GM06990 (cell line): ENCODE data around the gene PM20D1.
"Not testable (repeated sequence)": the region's sequence is repeated elsewhere in the genome, so short reads cannot be mapped to it uniquely, and the experiment has no call there.

Source experiments
- DNase-seq: peaks from one replicate; pipeline ENCODE4 v3.0.0-alpha.2; 2011; ENCODE audit not compliant: insufficient read length; ENCODE audit errors: extremely low read depth
- H3K27me3 ChIP-seq: replicated peaks from 2 replicates; pipeline ENCODE4 v1.6.0; 2011; ENCODE audit warnings: low read length; ENCODE audit not compliant: control insufficient read depth, insufficient read depth
- H3K36me3 ChIP-seq: 2 replicates; pipeline ENCODE4 v1.5.1; 2011; ENCODE audit warnings: low read length; ENCODE audit not compliant: control insufficient read depth, insufficient read depth
- H3K4me3 ChIP-seq: replicated peaks from 2 replicates; pipeline ENCODE4 v1.5.1; 2011; ENCODE audit warnings: low read depth, mild to moderate bottlenecking, control low read depth, low read length
- TF ChIP-seq, protein P1 (sequence below): IDR thresholded peaks from 2 replicates; pipeline ENCODE4 v1.5.1; 2011; ENCODE audit warnings: low read length, control low read depth, mild to moderate bottlenecking, inconsistent platforms; ENCODE audit not compliant: insufficient read depth, poor library complexity, severe bottlenecking

The PM20D1 gene

DNA sequence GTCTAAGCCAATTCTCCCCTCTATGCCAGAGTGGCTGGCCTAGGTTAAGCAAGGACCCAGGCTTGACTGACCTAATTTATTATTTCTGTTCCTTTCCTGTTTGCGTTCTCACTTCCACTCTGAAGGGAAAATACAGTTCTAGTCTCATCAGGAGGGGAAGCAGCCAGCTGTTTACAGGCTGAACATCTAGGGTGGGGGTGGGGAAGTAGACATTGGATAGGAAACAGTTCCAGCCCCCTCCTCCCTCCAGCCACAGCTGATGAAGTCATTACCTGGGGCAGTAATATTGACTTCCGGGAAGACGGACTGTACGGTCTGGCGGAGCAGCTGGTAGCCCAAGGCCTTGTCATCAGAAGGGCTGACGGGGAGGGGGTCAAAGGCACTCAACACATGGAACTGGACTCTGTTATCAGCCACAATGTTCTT, 17.6 kb downstream of the PM20D1 start:
- Histone ChIP-seq H3K27me3 (no peaks in the 10 kb centered on the region; the same call in none of the 2 replicates), H3K36me3 (no peaks in the 10 kb centered on the region), H3K4me3 (no peak overlapping the region)
- TF ChIP-seq, protein P1, sequence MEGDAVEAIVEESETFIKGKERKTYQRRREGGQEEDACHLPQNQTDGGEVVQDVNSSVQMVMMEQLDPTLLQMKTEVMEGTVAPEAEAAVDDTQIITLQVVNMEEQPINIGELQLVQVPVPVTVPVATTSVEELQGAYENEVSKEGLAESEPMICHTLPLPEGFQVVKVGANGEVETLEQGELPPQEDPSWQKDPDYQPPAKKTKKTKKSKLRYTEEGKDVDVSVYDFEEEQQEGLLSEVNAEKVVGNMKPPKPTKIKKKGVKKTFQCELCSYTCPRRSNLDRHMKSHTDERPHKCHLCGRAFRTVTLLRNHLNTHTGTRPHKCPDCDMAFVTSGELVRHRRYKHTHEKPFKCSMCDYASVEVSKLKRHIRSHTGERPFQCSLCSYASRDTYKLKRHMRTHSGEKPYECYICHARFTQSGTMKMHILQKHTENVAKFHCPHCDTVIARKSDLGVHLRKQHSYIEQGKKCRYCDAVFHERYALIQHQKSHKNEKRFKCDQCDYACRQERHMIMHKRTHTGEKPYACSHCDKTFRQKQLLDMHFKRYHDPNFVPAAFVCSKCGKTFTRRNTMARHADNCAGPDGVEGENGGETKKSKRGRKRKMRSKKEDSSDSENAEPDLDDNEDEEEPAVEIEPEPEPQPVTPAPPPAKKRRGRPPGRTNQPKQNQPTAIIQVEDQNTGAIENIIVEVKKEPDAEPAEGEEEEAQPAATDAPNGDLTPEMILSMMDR: no peak
- no peak for DNase-seq

DNA sequence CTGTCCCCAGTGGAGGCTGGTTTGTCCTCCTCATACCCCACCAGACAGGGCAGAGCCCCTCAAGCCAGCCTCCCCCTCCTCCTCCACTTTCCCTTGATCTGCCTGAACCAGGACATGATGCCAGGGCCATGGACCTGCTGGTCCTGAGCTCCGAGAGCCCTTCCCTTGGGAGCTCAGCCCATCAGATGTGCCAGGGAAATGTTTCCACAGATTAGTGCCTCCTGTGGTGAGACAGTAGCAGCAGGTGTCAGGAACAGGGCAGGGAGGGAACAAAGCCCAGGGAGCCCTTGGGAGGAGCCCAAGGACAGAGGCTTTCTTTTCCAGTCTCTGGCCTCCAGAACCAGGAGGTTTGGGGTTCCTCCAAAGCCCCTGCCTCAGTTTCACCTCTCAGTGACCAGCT, 22.3 kb downstream of the PM20D1 start:
- no peak for DNase-seq
- H3K36me3 ChIP-seq: no peaks in the 10 kb centered on the region
- no peaks in the 10 kb centered on the region; the same call in 1 of the 2 replicates for H3K27me3 ChIP-seq
- TF ChIP-seq, protein P1: no peak
- no peak overlapping the region for H3K4me3 ChIP-seq

GRCh38 chr1:205826995-205827394, 22.9 kb downstream of the PM20D1 start:
- no peak for DNase-seq
- no peak overlapping the region for H3K4me3 ChIP-seq
- H3K27me3 ChIP-seq: no peaks in the 10 kb centered on the region; the same call in 1 of the 2 replicates
- H3K36me3 ChIP-seq: no peaks in the 10 kb centered on the region
- TF ChIP-seq, protein P1: no peak

DNA sequence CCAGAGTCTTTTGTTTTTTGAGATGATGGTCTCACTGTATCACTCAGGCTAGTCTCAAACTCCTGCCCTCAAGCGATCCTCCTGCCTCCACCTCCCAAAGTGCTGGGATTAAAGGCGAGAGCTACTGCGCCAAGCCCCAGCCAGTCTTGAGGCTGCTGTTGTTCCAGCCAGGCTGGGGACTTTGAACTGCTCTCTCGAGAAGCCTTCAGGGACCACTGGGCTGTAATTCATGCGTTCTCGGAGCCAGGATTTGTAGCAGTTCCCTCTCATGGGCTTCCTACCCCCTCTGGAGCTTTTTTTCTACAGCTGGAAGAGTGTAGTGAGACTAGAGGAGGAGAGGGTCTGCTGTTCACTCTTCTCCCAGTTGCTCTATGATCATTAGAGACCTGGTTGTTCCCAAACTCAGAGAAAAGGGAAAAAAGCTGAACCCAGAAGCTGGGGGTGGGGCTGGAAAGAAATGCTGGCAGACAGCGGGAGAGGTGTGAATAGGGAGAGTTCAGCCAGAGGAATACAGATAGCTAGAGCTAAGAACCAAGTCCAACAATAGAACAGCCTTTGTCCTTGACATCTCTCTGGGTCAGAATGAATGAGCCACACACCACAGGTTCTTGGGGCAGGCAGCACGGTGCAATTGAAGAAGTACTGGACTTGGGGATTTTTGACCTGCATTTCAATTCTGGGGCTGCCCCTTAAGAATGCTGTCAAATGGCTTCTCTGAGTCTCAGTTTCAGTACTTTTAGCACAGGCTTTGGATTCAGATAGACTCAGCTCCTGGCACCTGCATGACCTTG, 23.7 kb downstream of the PM20D1 start:
- no peak for DNase-seq
- H3K4me3 ChIP-seq: no peak overlapping the region
- no peaks in the 10 kb centered on the region; the same call in 1 of the 2 replicates for H3K27me3 ChIP-seq
- no peaks in the 10 kb centered on the region for H3K36me3 ChIP-seq
- TF ChIP-seq, protein P1: no peak

- H3K4me3 ChIP-seq: no peak overlapping the region
- TF ChIP-seq, protein P1: no peak
- H3K27me3 ChIP-seq: no peaks in the 10 kb centered on the region; the same call in 1 of the 2 replicates
- DNase-seq: no peak
- no peaks in the 10 kb centered on the region for H3K36me3 ChIP-seq
Observed at GRCh38 chr1:205824180-205824579, 25.8 kb downstream of the PM20D1 start.

- H3K36me3 ChIP-seq, H3K27me3 ChIP-seq, DNase-seq, H3K4me3 ChIP-seq: not testable (repeated sequence)
Observed at GRCh38 chr1:205823260-205823659, 26.7 kb downstream of the PM20D1 start.
